ENCODE measurements around the gene LRRTM4.
"Not testable (repeated sequence)": the region's sequence is repeated elsewhere in the genome, so short reads cannot be mapped to it uniquely, and the experiment has no call there.

Gene LRRTM4

DNA sequence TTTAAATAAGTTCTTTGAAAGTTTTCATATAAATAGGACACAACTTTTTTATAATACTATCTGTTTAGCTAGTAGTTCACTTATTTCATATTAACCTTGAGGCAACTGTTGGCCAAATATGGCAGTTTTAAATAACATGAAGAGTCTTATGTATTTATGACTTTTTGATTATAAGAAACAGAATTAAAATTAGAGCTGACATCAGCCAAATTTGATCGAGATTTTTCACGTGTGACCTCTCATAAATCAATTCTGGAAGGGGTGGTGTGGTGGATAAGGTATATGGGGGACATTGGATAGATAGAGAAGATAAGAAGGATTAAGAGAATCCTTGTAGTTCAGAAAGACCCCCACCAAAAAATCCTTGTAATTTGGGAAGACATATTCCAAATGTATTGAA lies 776.6 kb downstream of the LRRTM4 start:
- Mint-ChIP-seq H3K4me3 (no peak overlapping the region), H3K27me3 (no peaks in the 10 kb centered on the region), H3K27ac (no peak overlapping the region), H3K36me3 (no peaks in the 10 kb centered on the region), H3K4me1 (no peaks in the 10 kb centered on the region), H3K9me3 (peaks cover 8% of the 10 kb centered on the region)
- ATAC-seq: no peak

DNA sequence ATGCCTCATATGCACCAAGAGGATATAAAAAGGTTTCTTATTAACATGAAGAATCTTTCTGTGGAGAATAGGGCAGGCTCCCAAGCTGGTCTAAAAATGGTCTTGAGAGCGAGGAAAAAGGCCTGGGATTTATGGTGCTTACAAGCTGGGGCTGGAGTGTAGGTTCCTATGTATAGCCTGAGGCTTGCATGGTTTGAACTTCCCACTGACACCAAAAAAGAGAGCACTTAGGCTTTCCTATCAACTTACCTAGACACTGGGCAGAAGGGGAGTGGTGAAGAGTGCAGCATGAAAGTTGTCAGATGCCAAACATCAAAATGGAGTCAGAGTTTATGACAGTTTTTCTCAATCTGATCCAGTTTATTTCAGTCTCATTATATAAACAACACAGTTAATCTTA lies 784.6 kb downstream of the LRRTM4 start:
- no peaks in the 10 kb centered on the region for H3K27me3 Mint-ChIP-seq
- no peak for ATAC-seq
- H3K4me1 Mint-ChIP-seq: no peaks in the 10 kb centered on the region
- H3K4me3 Mint-ChIP-seq: no peak overlapping the region
- H3K9me3 Mint-ChIP-seq: peaks cover 3% of the 10 kb centered on the region
- H3K27ac Mint-ChIP-seq: no peak overlapping the region
- H3K36me3 Mint-ChIP-seq: no peaks in the 10 kb centered on the region

DNA sequence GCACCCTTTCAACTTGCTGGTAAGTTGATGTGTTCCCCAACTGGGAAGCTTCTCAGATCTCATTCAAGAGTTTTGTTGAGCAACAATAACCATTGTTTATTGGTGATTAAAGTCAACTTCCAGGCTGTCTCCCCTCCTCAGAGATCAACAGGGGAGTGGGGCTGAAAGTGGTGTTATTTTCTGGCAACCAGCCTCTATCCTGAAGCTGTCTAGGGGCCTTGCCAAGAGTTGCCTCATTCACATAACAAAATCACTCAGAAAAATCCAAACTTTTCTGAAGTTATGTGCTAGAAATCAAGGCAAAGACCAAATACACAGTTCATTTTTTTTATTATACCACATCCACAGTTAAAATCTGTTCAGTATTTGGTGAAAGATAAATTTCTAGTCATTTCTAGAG lies 788.4 kb downstream of the LRRTM4 start:
- no peak overlapping the region for H3K27ac Mint-ChIP-seq
- no peak for ATAC-seq
- no peaks in the 10 kb centered on the region for H3K27me3 Mint-ChIP-seq
- H3K9me3 Mint-ChIP-seq: no peaks in the 10 kb centered on the region
- no peaks in the 10 kb centered on the region for H3K36me3 Mint-ChIP-seq
- no peak overlapping the region for H3K4me3 Mint-ChIP-seq
- no peaks in the 10 kb centered on the region for H3K4me1 Mint-ChIP-seq

DNA sequence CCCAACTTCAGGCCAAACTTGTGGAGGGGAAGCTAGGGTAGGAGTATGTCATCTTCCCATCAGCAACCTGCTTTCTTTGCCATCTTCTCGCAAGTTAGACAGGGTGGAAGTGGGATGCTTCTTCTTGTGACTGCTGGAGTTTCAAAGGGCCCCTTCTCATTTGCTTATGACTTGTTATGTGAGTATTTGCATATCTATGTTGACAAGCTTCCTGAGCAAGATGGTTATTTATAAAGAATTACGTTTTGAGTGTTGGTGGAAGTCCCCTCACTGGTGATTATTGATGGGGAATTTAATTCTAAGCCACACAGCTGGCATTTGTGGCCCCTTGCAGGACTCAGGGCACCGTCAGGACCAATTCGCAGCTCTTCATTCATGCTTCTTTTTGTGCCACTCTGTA lies 791.0 kb downstream of the LRRTM4 start:
- H3K9me3 Mint-ChIP-seq: no peaks in the 10 kb centered on the region
- H3K4me3 Mint-ChIP-seq: no peak overlapping the region
- H3K4me1 Mint-ChIP-seq: no peaks in the 10 kb centered on the region
- no peak overlapping the region for H3K27ac Mint-ChIP-seq
- no peak for ATAC-seq
- no peaks in the 10 kb centered on the region for H3K36me3 Mint-ChIP-seq
- H3K27me3 Mint-ChIP-seq: no peaks in the 10 kb centered on the region

DNA sequence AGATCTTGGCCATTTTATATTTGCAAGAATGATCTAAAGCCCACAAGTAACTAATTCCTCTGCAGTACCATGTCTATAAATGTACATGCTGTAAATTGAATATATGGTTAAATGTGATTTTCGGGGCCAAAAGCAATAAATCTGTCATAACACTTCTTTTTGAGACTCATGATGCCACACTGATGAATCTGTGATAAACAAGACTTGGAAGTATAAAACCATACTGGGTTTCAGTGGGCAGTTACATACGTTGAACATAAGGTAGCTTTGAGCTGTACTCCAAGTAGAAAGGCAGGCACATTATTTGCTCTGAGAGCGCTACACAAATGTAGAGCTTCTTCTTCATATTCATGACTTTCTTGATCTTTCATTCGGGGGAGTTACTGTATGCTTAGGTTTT lies 792.2 kb downstream of the LRRTM4 start:
- Mint-ChIP-seq H3K27ac (no peak overlapping the region), H3K4me3 (no peak overlapping the region), H3K4me1 (no peaks in the 10 kb centered on the region), H3K27me3 (no peaks in the 10 kb centered on the region), H3K36me3 (no peaks in the 10 kb centered on the region), H3K9me3 (no peaks in the 10 kb centered on the region)
- ATAC-seq: no peak

DNA sequence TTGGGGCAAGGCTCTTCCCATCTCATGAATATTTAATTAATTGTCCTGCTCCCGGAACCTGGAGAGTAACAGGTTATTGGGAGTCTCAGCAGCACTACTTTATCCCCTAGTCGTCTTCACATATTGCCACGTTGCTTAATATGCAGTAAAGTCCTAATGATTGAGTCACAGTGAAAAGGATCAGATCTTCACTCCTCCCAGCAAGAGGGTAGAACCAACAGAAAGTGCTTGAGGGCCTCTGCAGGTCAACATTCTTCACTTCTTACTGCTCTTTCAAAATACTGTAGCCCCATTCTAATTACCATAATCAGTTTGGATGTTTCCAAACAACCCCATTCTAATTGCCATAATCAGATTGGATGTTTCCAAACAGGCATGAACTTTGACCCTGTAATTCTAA lies 801.0 kb downstream of the LRRTM4 start:
- Mint-ChIP-seq H3K9me3 (peaks cover 2% of the 10 kb centered on the region), H3K27ac (no peak overlapping the region), H3K36me3 (no peaks in the 10 kb centered on the region), H3K4me1 (no peaks in the 10 kb centered on the region), H3K27me3 (no peaks in the 10 kb centered on the region), H3K4me3 (no peak overlapping the region)
- ATAC-seq: no peak

DNA sequence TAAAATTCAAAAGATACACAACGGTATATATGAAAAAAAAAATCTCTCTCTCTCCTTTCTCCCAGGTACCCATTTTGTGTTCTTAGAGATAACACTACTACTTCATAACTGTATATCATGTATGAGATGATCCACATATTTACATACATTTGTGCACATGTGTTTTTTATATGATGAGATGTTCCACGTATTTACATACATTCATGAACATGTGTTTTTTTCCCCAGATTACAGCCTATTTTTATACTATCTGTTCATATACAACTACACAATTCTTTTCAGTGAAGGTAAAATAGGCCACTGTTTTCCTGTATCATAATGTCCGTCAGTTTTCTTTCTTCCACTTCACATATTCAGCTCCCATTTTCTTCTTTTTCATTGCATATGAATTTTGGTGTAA lies 808.9 kb downstream of the LRRTM4 start:
- H3K36me3 Mint-ChIP-seq: no peaks in the 10 kb centered on the region
- no peaks in the 10 kb centered on the region for H3K4me1 Mint-ChIP-seq
- peaks cover 2% of the 10 kb centered on the region for H3K9me3 Mint-ChIP-seq
- H3K4me3 Mint-ChIP-seq: no peak overlapping the region
- no peak for ATAC-seq
- H3K27me3 Mint-ChIP-seq: no peaks in the 10 kb centered on the region
- no peak overlapping the region for H3K27ac Mint-ChIP-seq

DNA sequence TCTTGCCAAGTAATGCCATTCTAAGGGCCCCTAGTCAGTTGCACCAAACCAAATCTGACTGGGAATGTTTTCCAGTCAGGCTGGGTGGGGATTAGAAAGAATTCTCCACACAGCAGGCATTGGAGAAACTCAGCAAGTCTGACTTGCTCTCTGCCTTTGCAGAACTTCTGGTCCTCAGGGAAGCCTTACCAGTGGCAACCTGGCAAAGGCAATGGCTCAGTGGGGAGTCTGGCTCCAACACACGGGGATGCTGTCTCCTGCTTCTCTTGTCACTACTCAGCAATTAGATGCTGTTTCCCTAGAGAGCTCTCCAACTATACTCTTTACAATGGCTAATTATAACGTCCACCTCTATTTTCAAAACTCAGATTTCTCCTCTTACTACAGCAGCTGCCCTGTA lies 810.7 kb downstream of the LRRTM4 start:
- H3K4me3 Mint-ChIP-seq: no peak overlapping the region
- H3K9me3 Mint-ChIP-seq: peaks cover 5% of the 10 kb centered on the region
- H3K4me1 Mint-ChIP-seq: no peaks in the 10 kb centered on the region
- H3K27me3 Mint-ChIP-seq: no peaks in the 10 kb centered on the region
- ATAC-seq: no peak
- no peak overlapping the region for H3K27ac Mint-ChIP-seq
- no peaks in the 10 kb centered on the region for H3K36me3 Mint-ChIP-seq

DNA sequence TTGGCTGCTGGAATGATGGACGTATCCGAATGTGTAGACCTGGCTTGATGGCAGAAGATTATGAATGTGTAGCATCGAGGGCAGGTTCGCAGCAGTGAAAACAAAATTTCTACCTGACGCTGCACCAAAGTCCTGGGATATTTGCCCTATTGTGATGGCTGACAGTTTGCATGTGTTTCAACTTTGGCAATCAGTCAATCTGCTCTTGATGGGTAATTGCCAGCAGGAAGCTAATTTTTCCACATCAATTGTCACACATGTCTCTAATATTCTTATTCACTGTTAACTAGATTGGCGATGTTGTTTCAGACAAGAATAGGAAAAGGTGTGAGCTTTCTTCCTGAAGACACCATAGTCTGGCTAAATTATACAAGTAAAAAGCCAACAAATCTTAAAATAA lies 821.3 kb downstream of the LRRTM4 start:
- Mint-ChIP-seq H3K36me3 (no peaks in the 10 kb centered on the region), H3K4me1 (no peaks in the 10 kb centered on the region), H3K27ac (no peak overlapping the region), H3K9me3 (peaks cover 3% of the 10 kb centered on the region), H3K27me3 (no peaks in the 10 kb centered on the region), H3K4me3 (no peak overlapping the region)
- ATAC-seq: no peak

DNA sequence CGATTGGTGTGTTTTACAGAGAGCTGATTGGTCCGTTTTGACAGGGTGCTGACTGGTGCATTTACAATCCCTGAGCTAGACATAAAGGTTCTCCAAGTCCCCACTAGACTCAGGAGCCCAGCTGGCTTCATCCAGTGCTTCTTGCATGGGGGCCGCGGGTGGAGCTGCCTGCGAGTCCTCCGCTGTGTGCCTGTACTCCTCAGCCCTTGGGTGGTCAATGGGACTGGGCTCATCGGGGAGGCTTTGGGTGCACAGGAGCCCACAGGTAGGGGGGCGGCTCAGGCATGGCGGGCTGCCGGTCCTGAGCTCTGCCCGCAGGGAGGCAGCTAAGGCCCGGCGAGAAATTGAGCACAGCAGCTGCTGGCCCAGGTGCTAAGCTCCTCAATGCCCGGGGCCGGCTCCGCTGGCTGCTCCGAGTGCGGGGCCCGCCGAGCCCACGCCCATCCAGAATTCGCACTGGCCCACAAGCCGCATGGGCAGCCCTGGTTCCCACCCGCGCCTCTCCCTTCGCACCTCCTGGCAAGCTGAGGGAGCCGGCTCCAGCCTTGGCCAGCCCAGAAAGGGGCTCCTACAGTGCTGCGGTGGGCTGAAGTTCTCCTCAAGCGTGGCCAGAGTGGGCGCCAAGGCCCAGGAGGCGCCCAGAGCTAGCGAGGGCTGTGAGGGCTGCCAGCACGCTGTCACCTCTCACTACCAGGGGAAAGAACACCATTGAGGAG lies 824.0 kb downstream of the LRRTM4 start:
- not testable (repeated sequence) for H3K36me3 Mint-ChIP-seq, H3K27ac Mint-ChIP-seq, H3K27me3 Mint-ChIP-seq, H3K4me3 Mint-ChIP-seq, ATAC-seq, H3K4me1 Mint-ChIP-seq, H3K9me3 Mint-ChIP-seq

Data from stimulated activated memory B cell treated with anti-CD40 and anti-IgM and Interleukin-4, amounts not matched to agents 10 μg/mL and 1 μg/mL and 100 μg/mL, for 72 hours (primary cell).